ENCODE results near the gene RTP3. TPM values are rescaled to one million over a fixed set of nuclear protein-coding genes. Genes with fewer than 3 reads are reported as not detected.

Gene RTP3
- total RNA-seq, 3 donors from 2014 or later, result not detected

DNA sequence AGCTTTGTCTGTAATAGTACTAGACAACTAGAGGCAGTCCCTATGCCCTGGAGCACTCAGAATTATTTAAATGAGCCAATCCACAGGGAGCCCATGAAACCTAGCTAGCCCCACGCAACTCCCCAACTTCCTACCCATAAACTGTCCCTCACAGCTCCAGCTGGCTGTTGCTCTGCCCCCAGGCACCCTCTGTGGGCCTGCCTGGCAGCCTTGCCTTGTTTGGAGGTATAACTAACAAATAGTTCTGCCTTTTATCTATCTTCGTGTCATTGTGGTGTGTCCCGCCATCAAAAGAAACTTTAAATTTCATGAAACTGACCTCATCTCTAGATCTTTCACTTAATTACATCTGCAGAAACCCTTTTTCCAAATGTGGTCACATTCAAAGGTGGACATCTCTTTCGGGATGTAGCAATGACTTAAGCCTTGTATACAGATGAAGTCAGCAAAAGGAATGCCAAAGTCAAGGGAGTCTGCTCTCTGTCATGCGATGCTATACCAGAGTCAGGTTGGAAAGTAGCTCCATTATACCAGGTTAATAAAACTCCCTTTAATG lies 1.8 kb upstream of the RTP3 start:
- Histone ChIP-seq H3K4me1 (ENCODE audit: low read depth) (no peaks in the 10 kb centered on the region), H3K9me3 (no peaks in the 10 kb centered on the region), H3K36me3 (ENCODE audit: low read depth) (no peaks in the 10 kb centered on the region), H3K4me3 (no peak overlapping the region)
- no peak for DNase-seq
- no peak for ATAC-seq
- TF ChIP-seq, protein P1, sequence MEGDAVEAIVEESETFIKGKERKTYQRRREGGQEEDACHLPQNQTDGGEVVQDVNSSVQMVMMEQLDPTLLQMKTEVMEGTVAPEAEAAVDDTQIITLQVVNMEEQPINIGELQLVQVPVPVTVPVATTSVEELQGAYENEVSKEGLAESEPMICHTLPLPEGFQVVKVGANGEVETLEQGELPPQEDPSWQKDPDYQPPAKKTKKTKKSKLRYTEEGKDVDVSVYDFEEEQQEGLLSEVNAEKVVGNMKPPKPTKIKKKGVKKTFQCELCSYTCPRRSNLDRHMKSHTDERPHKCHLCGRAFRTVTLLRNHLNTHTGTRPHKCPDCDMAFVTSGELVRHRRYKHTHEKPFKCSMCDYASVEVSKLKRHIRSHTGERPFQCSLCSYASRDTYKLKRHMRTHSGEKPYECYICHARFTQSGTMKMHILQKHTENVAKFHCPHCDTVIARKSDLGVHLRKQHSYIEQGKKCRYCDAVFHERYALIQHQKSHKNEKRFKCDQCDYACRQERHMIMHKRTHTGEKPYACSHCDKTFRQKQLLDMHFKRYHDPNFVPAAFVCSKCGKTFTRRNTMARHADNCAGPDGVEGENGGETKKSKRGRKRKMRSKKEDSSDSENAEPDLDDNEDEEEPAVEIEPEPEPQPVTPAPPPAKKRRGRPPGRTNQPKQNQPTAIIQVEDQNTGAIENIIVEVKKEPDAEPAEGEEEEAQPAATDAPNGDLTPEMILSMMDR (IDR thresholded peaks at IDR 0.05), result no peak
- intact Hi-C loops (cut with DNase I, micrococcal nuclease), result no loop called here

DNA sequence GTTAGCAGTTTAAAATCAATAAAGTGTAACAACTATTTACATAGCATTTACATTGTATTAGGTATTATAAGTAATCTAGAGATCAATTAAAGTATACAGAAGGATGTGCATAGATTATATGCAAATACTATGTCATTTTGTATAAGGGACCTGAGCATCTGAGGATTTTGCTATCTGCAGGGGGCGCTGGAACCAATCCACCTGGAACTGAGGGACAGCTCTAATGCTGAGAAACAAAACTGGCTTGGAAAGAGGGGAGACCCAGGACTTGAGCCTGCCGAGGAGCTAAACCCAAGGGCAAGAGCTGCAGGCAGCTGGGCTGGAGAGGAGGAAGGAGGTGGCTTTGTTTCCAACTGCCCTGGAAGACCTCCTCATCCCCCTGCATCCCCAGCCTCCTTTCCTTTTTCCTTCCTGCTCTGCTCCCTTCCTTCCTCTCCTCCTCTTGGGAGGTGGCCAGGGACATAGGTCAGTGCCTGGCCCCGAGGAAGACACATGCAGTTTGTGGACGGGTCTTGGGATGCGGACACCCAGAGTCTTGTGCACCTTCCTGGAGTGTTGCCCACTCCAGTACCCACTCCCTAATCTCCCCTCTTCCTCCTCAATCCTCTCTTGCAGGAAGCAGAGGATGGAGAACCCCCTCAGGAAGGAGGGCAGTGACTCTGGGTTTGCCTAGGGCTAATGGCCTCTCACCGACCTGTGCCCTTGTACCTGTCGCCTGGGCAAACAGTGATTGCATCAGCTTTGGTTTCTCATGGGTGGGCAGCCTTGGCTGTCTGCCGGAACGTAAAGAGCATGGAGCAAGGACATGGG lies 825 bp upstream of the RTP3 start:
- Histone ChIP-seq H3K9me3 (no peaks in the 10 kb centered on the region), H3K4me3 (no peak overlapping the region), H3K4me1 (ENCODE audit: low read depth) (no peaks in the 10 kb centered on the region), H3K36me3 (ENCODE audit: low read depth) (no peaks in the 10 kb centered on the region)
- intact Hi-C loops (cut with DNase I, micrococcal nuclease), result no loop called here
- TF ChIP-seq, protein P1 (IDR thresholded peaks at IDR 0.05), result no peak
- DNase-seq (peak in 2 of 3 donors; percentile 55 to 78), ATAC-seq (peak; percentile 35)

DNA sequence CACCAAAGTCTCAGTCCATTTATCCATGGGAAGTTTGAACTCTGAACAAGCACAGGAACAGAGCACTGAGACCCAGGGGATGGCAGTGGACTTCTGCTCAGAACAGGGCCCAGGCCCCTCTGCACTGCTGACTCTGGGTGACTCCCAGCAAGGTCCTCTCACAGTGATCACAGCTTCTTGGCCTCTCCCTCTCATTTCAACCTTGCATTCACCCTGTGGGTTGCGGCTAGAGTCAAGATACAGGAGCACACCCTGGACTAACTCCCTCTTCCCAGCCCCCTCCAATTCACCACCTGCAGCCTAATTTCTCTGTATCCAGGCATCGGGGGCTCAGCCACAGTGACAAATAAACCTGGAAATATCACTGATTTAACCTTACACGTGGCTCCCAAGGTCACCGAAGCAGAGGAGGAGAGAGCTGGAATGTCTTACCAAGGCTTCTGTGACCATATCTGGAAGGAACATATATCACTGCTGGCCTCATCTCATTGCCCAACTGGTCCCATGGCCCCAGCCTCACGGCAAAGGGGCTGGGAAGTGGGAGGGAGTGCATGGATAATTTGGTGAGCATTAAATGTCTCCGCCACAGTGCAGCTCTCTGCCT lies 1.2 kb downstream of the RTP3 start:
- intact Hi-C loops (cut with DNase I, micrococcal nuclease), result no loop called here
- Histone ChIP-seq H3K4me3 (no peak overlapping the region), H3K9me3 (no peaks in the 10 kb centered on the region), H3K36me3 (ENCODE audit: low read depth) (no peaks in the 10 kb centered on the region), H3K4me1 (ENCODE audit: low read depth) (no peaks in the 10 kb centered on the region)
- TF ChIP-seq, protein P1 (IDR thresholded peaks at IDR 0.05), result no peak
- ATAC-seq, result no peak
- no peak for DNase-seq

DNA sequence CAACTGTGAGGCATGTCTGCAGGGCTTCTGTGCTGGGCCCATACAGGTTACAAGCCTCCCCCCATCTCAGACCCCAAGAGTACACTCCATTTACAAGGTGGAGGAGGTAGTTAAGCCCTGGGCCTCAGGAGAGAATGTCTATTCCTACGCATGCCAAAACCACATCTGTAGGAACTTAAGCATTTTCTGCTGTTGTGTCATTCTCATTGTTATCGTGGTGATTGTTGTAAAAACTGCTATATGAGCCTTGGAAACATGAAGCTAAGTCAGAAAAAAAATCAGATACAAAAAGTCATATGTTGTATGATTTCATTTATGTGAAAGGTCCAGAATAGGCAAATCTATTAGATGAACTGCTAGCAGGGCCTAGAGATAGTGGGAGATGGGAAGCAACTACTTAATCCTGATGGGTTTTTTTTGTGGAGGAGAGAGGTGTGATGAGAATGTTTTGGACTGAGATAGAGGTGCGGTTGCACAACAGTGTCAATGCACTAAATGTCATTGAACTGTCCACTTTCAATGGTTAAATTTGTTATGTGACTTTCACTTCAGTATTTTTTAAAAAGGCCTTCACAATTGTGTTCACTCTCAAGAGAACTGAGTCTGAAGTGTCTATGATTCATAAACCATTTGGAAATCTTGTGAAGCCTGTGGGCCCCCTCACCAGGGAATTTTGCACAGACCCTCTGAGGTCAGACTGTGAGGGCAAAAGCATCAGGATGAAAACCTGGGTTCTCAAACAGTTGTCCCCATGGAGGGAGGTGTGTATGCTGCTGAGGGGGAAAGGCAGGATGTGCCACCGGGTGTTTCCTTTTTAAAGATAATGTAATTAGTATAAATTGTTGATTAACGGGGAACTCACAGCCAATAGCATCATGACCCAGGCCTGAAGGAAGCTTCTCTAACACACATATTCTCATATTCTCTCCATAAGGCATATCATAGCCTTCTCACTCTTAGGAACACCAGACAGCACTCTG lies 3.2 kb downstream of the RTP3 start:
- TF ChIP-seq, protein P1 (IDR thresholded peaks at IDR 0.05), result no peak
- no peak for ATAC-seq
- H3K9me3 ChIP-seq, result no peaks in the 10 kb centered on the region
- H3K36me3 ChIP-seq (ENCODE audit: low read depth), result no peaks in the 10 kb centered on the region
- no peak overlapping the region for H3K4me3 ChIP-seq
- intact Hi-C loops (cut with DNase I, micrococcal nuclease), result no loop called here
- DNase-seq, result no peak
- no peaks in the 10 kb centered on the region for H3K4me1 ChIP-seq (ENCODE audit: low read depth)

DNA sequence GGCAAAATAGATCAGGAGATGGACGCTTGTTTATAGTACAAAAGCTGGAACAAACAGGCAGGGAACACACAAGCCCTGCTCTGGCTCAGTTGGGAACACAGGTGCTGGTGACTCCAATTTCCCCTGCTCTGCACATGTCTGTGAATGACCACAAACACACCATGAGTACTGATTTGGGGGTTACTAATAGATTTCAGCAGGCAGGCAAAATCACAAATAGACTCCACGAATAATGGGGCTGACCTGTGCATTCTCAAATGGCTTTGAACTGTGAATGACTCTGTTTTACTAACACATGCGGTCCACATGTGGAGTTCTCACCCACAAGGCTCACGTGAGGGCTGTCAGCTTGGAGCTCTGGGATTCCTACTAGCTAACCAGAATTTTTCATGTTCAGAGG lies 3.9 kb downstream of the RTP3 start:
- TF ChIP-seq, protein P1 (IDR thresholded peaks at IDR 0.05), result no peak
- DNase-seq (no peak), ATAC-seq (no peak)
- Histone ChIP-seq H3K9me3 (no peaks in the 10 kb centered on the region), H3K36me3 (ENCODE audit: low read depth) (no peaks in the 10 kb centered on the region), H3K4me1 (ENCODE audit: low read depth) (no peaks in the 10 kb centered on the region), H3K4me3 (no peak overlapping the region)
- intact Hi-C loops (cut with DNase I, micrococcal nuclease), result no loop called here

Measured in mucosa of descending colon (tissue), 3 donors.